Measurements from ENCODE around the gene MICAL2. TPM values are rescaled to one million over a fixed set of nuclear protein-coding genes. Genes with fewer than 3 reads are reported as not detected.

The MICAL2 gene
- total RNA-seq, 4 donors from 2014 or later: 196 to 550 (median 237) TPM

- H3K4me1 ChIP-seq: peaks cover 0 to 56% (median 18%) of the 10 kb centered on the region in 3 donors
- ATAC-seq: no peak
- no peaks in the 10 kb centered on the region for H3K9me3 ChIP-seq
- TF ChIP-seq EP300 (IDR thresholded peaks at IDR 0.05): no peak
- no peak overlapping the region for H3K4me3 ChIP-seq
- peak overlapping the region in 3 of 4 donors; percentile 65 to 85 (median 76) for H3K27ac ChIP-seq
- 31 to 33% methylated on average over 1 to 2 of the region's 10 CpGs for WGBS, 2 donors (ENCODE audit: low coverage in 1 of 2)
- peaks cover 0 to 53% of the 10 kb centered on the region in 2 donors for H3K36me3 ChIP-seq
- no peaks in the 10 kb centered on the region for H3K27me3 ChIP-seq
Measured at GRCh38 chr11:12216671-12217374, 106.4 kb downstream of the MICAL2 start.

- peaks cover 0 to 56% of the 10 kb centered on the region in 2 donors for H3K36me3 ChIP-seq
- TF ChIP-seq POLR2A (IDR thresholded peaks at IDR 0.05): no peak
- no peak for TF ChIP-seq EP300 (IDR thresholded peaks at IDR 0.05)
- TF ChIP-seq CTCF (IDR thresholded peaks at IDR 0.05): no peak
- no peak for TF ChIP-seq POLR2AphosphoS5 (IDR thresholded peaks at IDR 0.05)
- 62 to 90% methylated on average over 2 of the region's 4 CpGs for WGBS, 2 donors (ENCODE audit: low coverage in 1 of 2)
- ATAC-seq: no peak
- peaks cover 0 to 67% (median 26%) of the 10 kb centered on the region in 3 donors for H3K4me1 ChIP-seq
- no peaks in the 10 kb centered on the region for H3K27me3 ChIP-seq
- no peaks in the 10 kb centered on the region for H3K9me3 ChIP-seq
- peak overlapping the region in 3 of 4 donors; percentile 65 to 85 (median 76) for H3K27ac ChIP-seq
- no peak overlapping the region for H3K4me3 ChIP-seq
Measured at GRCh38 chr11:12217879-12218278, 107.5 kb downstream of the MICAL2 start.

- Histone ChIP-seq H3K27me3 (no peaks in the 10 kb centered on the region), H3K36me3 (peaks cover 0 to 58% of the 10 kb centered on the region in 2 donors), H3K4me1 (peaks cover 0 to 71% (median 26%) of the 10 kb centered on the region in 3 donors), H3K9me3 (no peaks in the 10 kb centered on the region), H3K27ac (peak overlapping the region in 3 of 4 donors; percentile 65 to 85 (median 76)), H3K4me3 (no peak overlapping the region)
- WGBS, 2 donors (ENCODE audit: low coverage in 1 of 2): 68 to 82% methylated on average over 3 to 4 of the region's 4 CpGs
- no peak for ATAC-seq
- TF ChIP-seq POLR2A (IDR thresholded peaks at IDR 0.05) (no peak), POLR2AphosphoS5 (IDR thresholded peaks at IDR 0.05) (no peak), CTCF (IDR thresholded peaks at IDR 0.05) (no peak), EP300 (IDR thresholded peaks at IDR 0.05) (no peak)
Measured at GRCh38 chr11:12218909-12219308, 108.5 kb downstream of the MICAL2 start.

GRCh38 chr11:12219757-12220156 lies 109.4 kb downstream of the MICAL2 start:
- ATAC-seq: no peak
- TF ChIP-seq POLR2AphosphoS5 (IDR thresholded peaks at IDR 0.05): no peak
- TF ChIP-seq CTCF (IDR thresholded peaks at IDR 0.05): no peak
- TF ChIP-seq POLR2A (IDR thresholded peaks at IDR 0.05): no peak
- no peak for TF ChIP-seq EP300 (IDR thresholded peaks at IDR 0.05)
- Histone ChIP-seq H3K27me3 (no peaks in the 10 kb centered on the region), H3K9me3 (no peaks in the 10 kb centered on the region), H3K4me3 (no peak overlapping the region), H3K36me3 (peaks cover 0 to 57% of the 10 kb centered on the region in 2 donors), H3K27ac (peak overlapping the region; percentile 59 to 85 (median 72)), H3K4me1 (peaks cover 0 to 79% (median 26%) of the 10 kb centered on the region in 3 donors)
- 24 to 47% methylated on average over 6 of the region's 6 CpGs for WGBS, 2 donors (ENCODE audit: low coverage in 1 of 2)

GRCh38 chr11:12220305-12220704 lies 109.9 kb downstream of the MICAL2 start:
- peaks cover 0 to 77% (median 26%) of the 10 kb centered on the region in 3 donors for H3K4me1 ChIP-seq
- no CpG with 5 or more reads among the region's 11 CpGs for WGBS, 2 donors (ENCODE audit: low coverage in 1 of 2)

More at GRCh38 chr11:12220305-12220704, 109.9 kb downstream of the MICAL2 start:
- Histone ChIP-seq H3K36me3 (peaks cover 0 to 57% of the 10 kb centered on the region in 2 donors), H3K27me3 (no peaks in the 10 kb centered on the region), H3K4me3 (no peak overlapping the region), H3K27ac (peak overlapping the region; percentile 59 to 85 (median 72)), H3K9me3 (no peaks in the 10 kb centered on the region)
- peak; percentile 42 for TF ChIP-seq POLR2AphosphoS5 (IDR thresholded peaks at IDR 0.05)
- no peak for TF ChIP-seq CTCF (IDR thresholded peaks at IDR 0.05)
- ATAC-seq: peak; percentile 80
